Neural progenitor cell (in vitro differentiated cells): Measurements from ENCODE around the gene TMPRSS11D.

Experiments
- EZH2 ChIP-seq: fragments of 200-600 bp; sonication (generic); IDR thresholded peaks from 2 replicates; pipeline ENCODE4 v1.6.1; 2017; ENCODE audit warnings: antibody characterized with exemption, mild to moderate bottlenecking, moderate library complexity
- EZH2phosphoT487 ChIP-seq: fragments of 200-600 bp; sonication (generic); IDR thresholded peaks from 2 replicates; pipeline ENCODE4 v1.6.1; 2017; ENCODE audit warnings: antibody characterized with exemption
- TF ChIP-seq, protein P1 (sequence below): fragments of 200-600 bp; sonication (generic); IDR thresholded peaks from 2 replicates; pipeline ENCODE4 v1.5.1; 2017; ENCODE audit warnings: antibody characterized with exemption, mild to moderate bottlenecking

DNA sequence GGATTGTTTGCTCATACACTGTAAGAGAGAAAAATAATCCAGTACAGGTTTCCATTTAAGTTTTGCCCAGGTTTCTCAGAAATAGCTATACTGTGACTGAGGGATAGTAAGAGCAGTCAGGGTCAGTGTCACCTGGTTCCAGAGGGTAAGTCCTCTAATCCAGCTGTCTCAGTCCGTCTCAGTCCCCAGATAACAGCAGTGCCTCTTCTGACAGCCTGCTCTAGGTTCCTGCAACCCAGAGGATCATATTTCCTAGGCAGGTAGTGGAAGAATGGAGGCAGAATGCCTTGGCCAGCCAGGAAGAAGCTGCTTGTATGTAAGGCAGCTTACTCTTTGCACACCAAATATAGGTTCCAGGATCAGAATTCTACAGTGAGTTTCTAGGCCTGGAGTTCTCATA, 107.1 kb downstream of the TMPRSS11D start:
- TF ChIP-seq, protein P1, sequence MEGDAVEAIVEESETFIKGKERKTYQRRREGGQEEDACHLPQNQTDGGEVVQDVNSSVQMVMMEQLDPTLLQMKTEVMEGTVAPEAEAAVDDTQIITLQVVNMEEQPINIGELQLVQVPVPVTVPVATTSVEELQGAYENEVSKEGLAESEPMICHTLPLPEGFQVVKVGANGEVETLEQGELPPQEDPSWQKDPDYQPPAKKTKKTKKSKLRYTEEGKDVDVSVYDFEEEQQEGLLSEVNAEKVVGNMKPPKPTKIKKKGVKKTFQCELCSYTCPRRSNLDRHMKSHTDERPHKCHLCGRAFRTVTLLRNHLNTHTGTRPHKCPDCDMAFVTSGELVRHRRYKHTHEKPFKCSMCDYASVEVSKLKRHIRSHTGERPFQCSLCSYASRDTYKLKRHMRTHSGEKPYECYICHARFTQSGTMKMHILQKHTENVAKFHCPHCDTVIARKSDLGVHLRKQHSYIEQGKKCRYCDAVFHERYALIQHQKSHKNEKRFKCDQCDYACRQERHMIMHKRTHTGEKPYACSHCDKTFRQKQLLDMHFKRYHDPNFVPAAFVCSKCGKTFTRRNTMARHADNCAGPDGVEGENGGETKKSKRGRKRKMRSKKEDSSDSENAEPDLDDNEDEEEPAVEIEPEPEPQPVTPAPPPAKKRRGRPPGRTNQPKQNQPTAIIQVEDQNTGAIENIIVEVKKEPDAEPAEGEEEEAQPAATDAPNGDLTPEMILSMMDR: no peak
- TF ChIP-seq EZH2 (no peak), EZH2phosphoT487 (no peak)
